ENCODE data around the gene ANKRD42. TPM values are rescaled to one million over a fixed set of nuclear protein-coding genes. Genes with fewer than 3 reads are reported as not detected.

The ANKRD42 gene
- polyA plus RNA-seq, 1 of the 3 experiments (the other 2 are of a cell fraction) = 13.3 TPM

DNA sequence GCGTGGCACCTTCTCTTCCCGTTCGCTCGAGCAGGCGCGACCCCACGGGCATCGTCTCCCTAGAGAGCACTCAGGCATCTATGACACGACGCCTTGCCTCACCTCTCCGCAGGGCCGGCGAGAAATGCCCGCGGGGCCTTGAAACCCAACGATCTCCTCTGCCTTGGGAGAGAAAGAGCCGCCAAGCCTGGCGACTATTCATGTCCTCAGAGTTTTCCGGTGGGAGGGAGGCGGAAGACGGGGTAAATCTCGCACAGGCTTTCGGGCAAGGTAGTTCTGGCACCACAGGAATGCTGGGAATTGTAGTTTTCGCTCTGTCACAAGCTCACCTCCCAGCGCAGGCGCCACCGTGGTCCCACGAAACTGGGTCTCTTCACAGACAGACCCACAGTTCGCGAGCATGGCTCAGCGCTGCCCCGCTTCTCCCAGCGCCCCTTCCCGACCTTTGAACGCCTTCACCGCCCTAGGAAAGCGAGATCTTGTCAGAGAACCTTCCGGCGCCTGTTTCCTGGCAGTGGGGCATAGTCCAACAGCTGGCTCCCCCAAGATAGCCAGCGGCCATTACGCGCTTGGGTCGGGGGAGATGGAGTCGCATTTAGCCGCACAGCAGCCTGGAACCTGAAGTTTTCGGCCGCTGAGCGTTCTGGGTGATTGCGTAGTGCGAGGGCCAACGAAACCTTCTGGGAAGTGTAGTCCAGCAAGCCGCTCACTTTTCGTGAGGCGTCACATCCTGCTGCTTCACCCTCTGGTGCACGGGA lies 92.4 kb downstream of the ANKRD42 start, which contains the start of gene CCDC90B:
Gene CCDC90B (minus strand): TSS at position 597 of the 758 bp plus-strand sequence. CDS start 395 bp downstream, at position 202.
- Histone ChIP-seq H3K9me2 (no peaks in the 10 kb centered on the region), H3K27me3 (ENCODE audit: insufficient read depth) (no peaks in the 10 kb centered on the region), H3K36me3 (replicated peaks in 1 of 2; ENCODE audit: control insufficient read depth in 1 of 2, insufficient read depth in 2 of 2, low read length in 1 of 2) (peaks cover 8 to 13% of the 10 kb centered on the region in 2 experiments), H3K4me3 (ENCODE audit: low read depth in 2 of 2, low read length in 1 of 2) (peak within 1 kb of the TSS; percentile 83 to 89), H3K4me2 (peak within 1 kb of the TSS; percentile 81), H3K9ac (peak within 1 kb of the TSS; percentile 93), H3K4me1 (ENCODE audit: control insufficient read depth in 1 of 2, insufficient read depth in 2 of 2, low read depth in 1 of 2, low read length in 1 of 2) (peaks cover 22 to 36% of the 10 kb centered on the region in 2 experiments; a peak in 3 of 4 replicates), H3K9me3 (no peaks in the 10 kb centered on the region), H3K27ac (ENCODE audit: low read depth in 2 of 2, low read length in 1 of 2) (peak within 1 kb of the TSS; percentile 94 to 98), H3K79me2 (ENCODE audit: insufficient read depth) (peaks cover 46% of the 10 kb centered on the region), H2AFZ (ENCODE audit: low read depth) (peak within 1 kb of the TSS; percentile 97), H3F3A (replicated peaks; ENCODE audit: insufficient read depth) (no peaks in the 10 kb centered on the region), H4K20me1 (ENCODE audit: insufficient read depth) (0 out of 2 replicates have a peak, but pooled peaks cover 1% of the 10 kb centered on the region)
- peak; percentile 89 for DNase-seq
- ChIA-PET CTCF (interaction anchor here (0.6 to 1.4 kb wide), 8 partner anchors 10 to 535 kb away, joined by 3 to 6 read pairs (median 3); no protein-coding TSS in a partner anchor), POLR2A (interaction anchor here (0.7 to 1.2 kb wide), 11 partner anchors 9 to 551 kb away, joined by 3 to 9 read pairs (median 4); partner anchors contain the start of gene DDIAS)
- under 1% methylated on average over 16 of the region's 55 CpGs for WGBS (ENCODE audit: low lambda C conversion rate)
- TF ChIP-seq, protein P1, sequence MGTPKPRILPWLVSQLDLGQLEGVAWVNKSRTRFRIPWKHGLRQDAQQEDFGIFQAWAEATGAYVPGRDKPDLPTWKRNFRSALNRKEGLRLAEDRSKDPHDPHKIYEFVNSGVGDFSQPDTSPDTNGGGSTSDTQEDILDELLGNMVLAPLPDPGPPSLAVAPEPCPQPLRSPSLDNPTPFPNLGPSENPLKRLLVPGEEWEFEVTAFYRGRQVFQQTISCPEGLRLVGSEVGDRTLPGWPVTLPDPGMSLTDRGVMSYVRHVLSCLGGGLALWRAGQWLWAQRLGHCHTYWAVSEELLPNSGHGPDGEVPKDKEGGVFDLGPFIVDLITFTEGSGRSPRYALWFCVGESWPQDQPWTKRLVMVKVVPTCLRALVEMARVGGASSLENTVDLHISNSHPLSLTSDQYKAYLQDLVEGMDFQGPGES (IDR thresholded peaks at IDR 0.05; ENCODE audit: low read depth, low read length) = no peak
- TF ChIP-seq MEF2A (IDR thresholded peaks at IDR 0.05; ENCODE audit: borderline replicate concordance, low read depth) = no peak
- TF ChIP-seq NFIC (IDR thresholded peaks at IDR 0.05; ENCODE audit: borderline replicate concordance) = no peak
- TF ChIP-seq, protein P2, sequence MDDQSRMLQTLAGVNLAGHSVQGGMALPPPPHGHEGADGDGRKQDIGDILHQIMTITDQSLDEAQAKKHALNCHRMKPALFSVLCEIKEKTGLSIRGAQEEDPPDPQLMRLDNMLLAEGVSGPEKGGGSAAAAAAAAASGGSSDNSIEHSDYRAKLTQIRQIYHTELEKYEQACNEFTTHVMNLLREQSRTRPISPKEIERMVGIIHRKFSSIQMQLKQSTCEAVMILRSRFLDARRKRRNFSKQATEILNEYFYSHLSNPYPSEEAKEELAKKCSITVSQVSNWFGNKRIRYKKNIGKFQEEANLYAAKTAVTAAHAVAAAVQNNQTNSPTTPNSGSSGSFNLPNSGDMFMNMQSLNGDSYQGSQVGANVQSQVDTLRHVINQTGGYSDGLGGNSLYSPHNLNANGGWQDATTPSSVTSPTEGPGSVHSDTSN (IDR thresholded peaks at IDR 0.05) = no peak
- peak; percentile 80 for TF ChIP-seq GABPA (IDR thresholded peaks at IDR 0.05; ENCODE audit: low read depth)
- peak; percentile 82 for TF ChIP-seq TEAD4 (IDR thresholded peaks at IDR 0.05; ENCODE audit: borderline replicate concordance, insufficient read depth)
- peak; percentile 91 for TF ChIP-seq ELF1 (IDR thresholded peaks at IDR 0.05)
- TF ChIP-seq POLR2AphosphoS5 (IDR thresholded peaks at IDR 0.05; ENCODE audit: low read depth, low read length) = peak; percentile 94
- no peak for TF ChIP-seq RXRA (IDR thresholded peaks at IDR 0.05; ENCODE audit: borderline replicate concordance, low read depth)
- TF ChIP-seq SMC3 (IDR thresholded peaks at IDR 0.05; ENCODE audit: low read depth, low read length) = no peak
- TF ChIP-seq, protein P3, sequence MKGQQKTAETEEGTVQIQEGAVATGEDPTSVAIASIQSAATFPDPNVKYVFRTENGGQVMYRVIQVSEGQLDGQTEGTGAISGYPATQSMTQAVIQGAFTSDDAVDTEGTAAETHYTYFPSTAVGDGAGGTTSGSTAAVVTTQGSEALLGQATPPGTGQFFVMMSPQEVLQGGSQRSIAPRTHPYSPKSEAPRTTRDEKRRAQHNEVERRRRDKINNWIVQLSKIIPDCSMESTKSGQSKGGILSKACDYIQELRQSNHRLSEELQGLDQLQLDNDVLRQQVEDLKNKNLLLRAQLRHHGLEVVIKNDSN (IDR thresholded peaks at IDR 0.05; ENCODE audit: borderline replicate concordance, low read depth) = peak; percentile 26; the same call in 1 of the 2 replicates
- TF ChIP-seq RFX5 (IDR thresholded peaks at IDR 0.05; ENCODE audit: low read length) = no peak
- peak; percentile 44; the same call in 1 of the 2 replicates for TF ChIP-seq SIN3A (IDR thresholded peaks at IDR 0.05; ENCODE audit: borderline replicate concordance, low read depth, low read length)
- TF ChIP-seq EZH2phosphoT487 (IDR thresholded peaks at IDR 0.05; ENCODE audit: borderline replicate concordance, low read depth) = no peak
- TF ChIP-seq GATA2 (CRISPR knock-in tag; IDR thresholded peaks at IDR 0.05) = no peak
- TF ChIP-seq EP300 (IDR thresholded peaks at IDR 0.05; ENCODE audit: borderline replicate concordance in 1 of 2, low read depth in 1 of 2, low read length in 1 of 2) = peak in 1 of 2 experiments; percentile 16; a peak in 1 of 4 replicates
- no peak for TF ChIP-seq FOXM1 (IDR thresholded peaks at IDR 0.05; ENCODE audit: low read depth)
- TF ChIP-seq CHD2 (IDR thresholded peaks at IDR 0.05; ENCODE audit: low read length, partially characterized antibody) = peak; percentile 93
- TF ChIP-seq FOSL2 (IDR thresholded peaks at IDR 0.05; ENCODE audit: borderline replicate concordance, low read depth) = no peak
- TF ChIP-seq, protein P4, sequence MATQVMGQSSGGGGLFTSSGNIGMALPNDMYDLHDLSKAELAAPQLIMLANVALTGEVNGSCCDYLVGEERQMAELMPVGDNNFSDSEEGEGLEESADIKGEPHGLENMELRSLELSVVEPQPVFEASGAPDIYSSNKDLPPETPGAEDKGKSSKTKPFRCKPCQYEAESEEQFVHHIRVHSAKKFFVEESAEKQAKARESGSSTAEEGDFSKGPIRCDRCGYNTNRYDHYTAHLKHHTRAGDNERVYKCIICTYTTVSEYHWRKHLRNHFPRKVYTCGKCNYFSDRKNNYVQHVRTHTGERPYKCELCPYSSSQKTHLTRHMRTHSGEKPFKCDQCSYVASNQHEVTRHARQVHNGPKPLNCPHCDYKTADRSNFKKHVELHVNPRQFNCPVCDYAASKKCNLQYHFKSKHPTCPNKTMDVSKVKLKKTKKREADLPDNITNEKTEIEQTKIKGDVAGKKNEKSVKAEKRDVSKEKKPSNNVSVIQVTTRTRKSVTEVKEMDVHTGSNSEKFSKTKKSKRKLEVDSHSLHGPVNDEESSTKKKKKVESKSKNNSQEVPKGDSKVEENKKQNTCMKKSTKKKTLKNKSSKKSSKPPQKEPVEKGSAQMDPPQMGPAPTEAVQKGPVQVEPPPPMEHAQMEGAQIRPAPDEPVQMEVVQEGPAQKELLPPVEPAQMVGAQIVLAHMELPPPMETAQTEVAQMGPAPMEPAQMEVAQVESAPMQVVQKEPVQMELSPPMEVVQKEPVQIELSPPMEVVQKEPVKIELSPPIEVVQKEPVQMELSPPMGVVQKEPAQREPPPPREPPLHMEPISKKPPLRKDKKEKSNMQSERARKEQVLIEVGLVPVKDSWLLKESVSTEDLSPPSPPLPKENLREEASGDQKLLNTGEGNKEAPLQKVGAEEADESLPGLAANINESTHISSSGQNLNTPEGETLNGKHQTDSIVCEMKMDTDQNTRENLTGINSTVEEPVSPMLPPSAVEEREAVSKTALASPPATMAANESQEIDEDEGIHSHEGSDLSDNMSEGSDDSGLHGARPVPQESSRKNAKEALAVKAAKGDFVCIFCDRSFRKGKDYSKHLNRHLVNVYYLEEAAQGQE (IDR thresholded peaks at IDR 0.05; ENCODE audit: low read depth, low read length) = peak; percentile 20; the same call in 1 of the 2 replicates
- no peak for TF ChIP-seq FOXJ3 (CRISPR knock-in tag; IDR thresholded peaks at IDR 0.05)
- peak; percentile 48 for TF ChIP-seq TCF12 (IDR thresholded peaks at IDR 0.05)
- TF ChIP-seq JUND (IDR thresholded peaks at IDR 0.05) = no peak
- TF ChIP-seq, protein P5, sequence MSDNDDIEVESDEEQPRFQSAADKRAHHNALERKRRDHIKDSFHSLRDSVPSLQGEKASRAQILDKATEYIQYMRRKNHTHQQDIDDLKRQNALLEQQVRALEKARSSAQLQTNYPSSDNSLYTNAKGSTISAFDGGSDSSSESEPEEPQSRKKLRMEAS (IDR thresholded peaks at IDR 0.05; ENCODE audit: low read depth) = peak; percentile 18
- TF ChIP-seq, protein P6, sequence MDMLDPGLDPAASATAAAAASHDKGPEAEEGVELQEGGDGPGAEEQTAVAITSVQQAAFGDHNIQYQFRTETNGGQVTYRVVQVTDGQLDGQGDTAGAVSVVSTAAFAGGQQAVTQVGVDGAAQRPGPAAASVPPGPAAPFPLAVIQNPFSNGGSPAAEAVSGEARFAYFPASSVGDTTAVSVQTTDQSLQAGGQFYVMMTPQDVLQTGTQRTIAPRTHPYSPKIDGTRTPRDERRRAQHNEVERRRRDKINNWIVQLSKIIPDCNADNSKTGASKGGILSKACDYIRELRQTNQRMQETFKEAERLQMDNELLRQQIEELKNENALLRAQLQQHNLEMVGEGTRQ (IDR thresholded peaks at IDR 0.05; ENCODE audit: borderline replicate concordance, low read depth, low read length) = no peak
